GM19395 (cell line): ENCODE measurements around the gene MPV17L.
"Not testable (repeated sequence)": the region's sequence is repeated elsewhere in the genome, so short reads cannot be mapped to it uniquely, and the experiment has no call there.

Experiments
- ATAC-seq: cut with Tn5 transposase; IDR thresholded peaks from one replicate; pipeline ENCODE4 v1.9.1; 2021; ENCODE audit warnings: mild to moderate bottlenecking, moderate library complexity; ENCODE audit not compliant: unreplicated experiment

Gene MPV17L

GRCh38 chr16:15395631-15396508, at the start of gene MPV17L:
Gene MPV17L (plus strand): TSS chr16:15395754. CDS start chr16:15395898, 144 bp downstream.
- ATAC-seq: not testable (repeated sequence)

DNA sequence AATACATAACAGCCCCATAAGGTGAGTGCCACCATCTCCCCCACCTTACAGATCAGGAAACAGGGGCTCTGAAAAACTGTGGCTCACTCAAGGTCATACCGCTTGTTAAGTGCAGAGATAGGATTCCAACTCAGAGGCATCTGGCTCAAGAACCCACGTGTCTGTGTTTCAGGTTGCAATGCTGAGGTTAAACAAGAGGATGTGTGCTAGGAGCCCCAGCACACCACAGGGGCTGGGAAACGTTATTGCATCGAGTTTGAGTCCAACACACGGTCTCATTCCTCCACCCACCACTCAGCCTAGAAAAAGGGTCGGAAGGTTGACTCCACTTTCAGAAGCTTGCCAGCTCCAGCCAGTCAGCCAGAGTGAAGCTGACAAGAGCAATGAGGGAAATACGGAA, 46.8 kb upstream of the MPV17L start:
- not testable (repeated sequence) for ATAC-seq

DNA sequence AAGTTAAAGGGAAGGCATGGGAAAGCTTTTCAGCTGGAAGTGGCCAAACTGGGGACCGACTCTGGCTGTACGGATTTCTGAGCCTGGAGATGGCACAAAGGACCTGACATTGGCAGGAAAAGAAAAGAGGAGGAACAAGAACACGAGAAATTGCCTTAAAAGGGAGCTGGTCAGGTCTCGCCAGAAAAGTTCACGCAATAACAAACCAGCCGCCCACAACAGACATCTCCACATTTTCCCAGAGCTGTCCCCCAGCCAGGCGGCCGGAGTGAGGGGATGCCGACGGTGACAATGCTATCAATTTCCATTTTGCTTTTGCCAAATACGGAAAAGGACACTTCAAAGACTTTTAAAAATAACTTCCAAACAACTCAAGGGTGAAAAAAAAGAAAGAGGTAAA, 44.3 kb upstream of the MPV17L start:
- not testable (repeated sequence) for ATAC-seq

GRCh38 chr16:15351745-15352144, 43.8 kb upstream of the MPV17L start:
- not testable (repeated sequence) for ATAC-seq

- ATAC-seq: not testable (repeated sequence)
These were observed 42.7 kb upstream of the MPV17L start for GRCh38 chr16:15352852-15353251.

- not testable (repeated sequence) for ATAC-seq
These were observed 40.7 kb upstream of the MPV17L start for GRCh38 chr16:15354846-15355245.

GRCh38 chr16:15357495-15357894, 38.1 kb upstream of the MPV17L start:
- ATAC-seq: not testable (repeated sequence)

DNA sequence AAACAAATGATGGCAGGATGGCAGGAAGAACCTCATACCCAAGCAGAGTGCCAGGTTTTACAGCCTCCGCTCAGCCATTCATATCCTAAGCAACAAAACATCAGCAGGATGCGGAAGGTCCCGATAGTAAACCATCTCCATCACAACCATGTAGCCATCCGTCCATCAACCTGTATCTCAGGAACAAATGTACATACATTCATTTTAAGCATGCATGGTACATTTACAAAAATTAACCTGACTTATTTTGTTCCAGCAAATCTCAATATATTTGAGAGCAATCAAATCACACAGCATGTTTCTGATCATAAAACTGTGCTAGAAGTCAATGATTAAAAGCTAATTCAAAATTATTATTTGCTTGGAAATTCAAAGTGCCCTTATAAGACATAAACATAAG, 17.4 kb upstream of the MPV17L start, which contains the start of gene NPIPA5:
TSS of gene NPIPA5 (minus strand) at position 101 of the 400 bp plus-strand sequence. CDS start at position 101, 0 bp downstream.
- ATAC-seq: not testable (repeated sequence)

- not testable (repeated sequence) for ATAC-seq
These were observed 12.7 kb upstream of the MPV17L start for GRCh38 chr16:15382810-15383209.

- not testable (repeated sequence) for ATAC-seq
These were observed 7.5 kb upstream of the MPV17L start for GRCh38 chr16:15388060-15388459.

DNA sequence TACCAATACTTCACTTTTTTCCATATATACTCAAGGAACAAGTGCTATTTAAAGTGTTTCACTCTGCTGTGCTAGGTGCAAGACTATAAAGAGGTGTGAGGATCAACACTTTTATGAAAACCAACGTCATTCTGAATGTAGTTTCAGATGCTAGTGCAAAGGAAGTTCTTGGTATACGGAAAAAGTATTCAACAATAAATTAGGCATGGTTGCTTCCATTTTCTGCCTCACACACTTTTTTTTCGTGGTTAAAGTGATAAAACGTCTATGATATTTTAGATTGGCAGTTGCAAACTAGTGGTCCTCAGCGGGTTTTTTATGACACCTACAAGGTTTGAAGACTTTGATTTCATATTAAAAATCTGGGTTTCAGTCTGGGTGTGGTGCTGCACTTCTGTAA, 5.6 kb upstream of the MPV17L start:
- ATAC-seq: not testable (repeated sequence)

GRCh38 chr16:15393025-15393424, 2.5 kb upstream of the MPV17L start:
- ATAC-seq: not testable (repeated sequence)

DNA sequence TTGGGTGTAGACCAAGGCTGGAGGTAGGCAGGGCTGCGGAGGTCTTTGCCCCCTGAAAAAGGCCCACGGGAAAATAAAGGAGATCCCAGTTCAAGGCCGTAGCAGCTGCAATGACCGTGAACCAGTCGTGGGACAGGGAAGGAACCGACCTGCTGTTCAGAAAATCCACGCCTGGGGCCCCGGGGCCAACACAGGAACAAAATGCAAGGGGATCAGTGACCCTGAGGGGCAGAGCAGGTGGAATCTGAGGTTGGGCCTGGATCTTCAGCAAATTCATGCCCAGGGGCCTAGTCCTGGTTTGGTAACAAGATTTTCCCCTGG, 915 bp downstream of the MPV17L start:
- not testable (repeated sequence) for ATAC-seq

DNA sequence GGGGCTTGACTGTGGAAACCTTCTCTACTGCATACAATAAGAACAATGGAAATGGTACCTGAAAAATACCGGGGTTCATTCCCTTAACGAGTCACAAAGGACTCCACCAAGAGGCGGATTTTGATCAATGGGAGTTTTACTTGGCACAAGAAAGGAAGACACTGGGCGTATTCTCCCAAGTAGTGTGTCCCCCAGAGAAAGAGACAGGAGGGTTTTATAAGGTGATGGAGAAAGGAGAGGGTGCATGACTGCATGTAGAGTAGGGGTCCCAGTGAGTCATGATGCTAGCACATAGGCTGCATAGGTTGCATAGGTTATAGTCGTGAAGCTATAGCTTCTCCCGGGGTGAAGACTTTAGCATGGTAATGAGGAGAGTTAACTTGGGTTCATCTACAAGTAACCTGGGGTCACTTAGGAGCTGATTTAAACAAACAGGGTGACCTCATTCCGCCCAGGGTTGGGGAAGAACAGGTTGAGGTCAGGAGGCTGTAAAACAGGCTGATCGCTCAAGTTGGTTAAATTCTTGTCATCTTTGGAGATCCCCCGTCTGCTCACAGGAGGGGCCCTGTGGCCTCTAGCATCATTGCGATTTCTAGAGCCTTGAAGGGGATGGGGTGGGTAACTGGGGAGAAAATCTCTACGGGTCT, 1.5 kb downstream of the MPV17L start:
- no peak for ATAC-seq

GRCh38 chr16:15398618-15399316, 3.2 kb downstream of the MPV17L start:
- ATAC-seq: no peak

GRCh38 chr16:15399317-15399716, 3.8 kb downstream of the MPV17L start:
- ATAC-seq: no peak

DNA sequence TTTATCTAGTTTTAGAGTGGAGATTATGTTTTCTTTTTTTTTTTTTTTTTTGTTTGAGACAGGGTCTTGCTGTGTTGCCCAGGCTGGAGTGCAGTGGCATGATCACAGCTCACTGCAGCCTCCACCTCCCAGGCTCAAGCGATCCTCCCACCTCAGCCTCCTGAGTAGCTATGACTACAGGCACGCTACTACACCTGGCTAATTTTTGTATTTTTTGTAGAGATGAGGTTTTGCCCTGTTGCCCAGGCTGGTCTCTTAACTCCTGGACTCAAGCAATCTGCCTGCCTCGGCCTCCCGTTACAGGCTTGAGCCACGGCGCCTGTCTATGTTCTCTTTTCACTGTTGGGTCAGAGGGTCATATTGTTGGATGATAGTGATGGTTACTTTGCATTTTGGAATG, 4.8 kb downstream of the MPV17L start:
- ATAC-seq: not testable (repeated sequence)

DNA sequence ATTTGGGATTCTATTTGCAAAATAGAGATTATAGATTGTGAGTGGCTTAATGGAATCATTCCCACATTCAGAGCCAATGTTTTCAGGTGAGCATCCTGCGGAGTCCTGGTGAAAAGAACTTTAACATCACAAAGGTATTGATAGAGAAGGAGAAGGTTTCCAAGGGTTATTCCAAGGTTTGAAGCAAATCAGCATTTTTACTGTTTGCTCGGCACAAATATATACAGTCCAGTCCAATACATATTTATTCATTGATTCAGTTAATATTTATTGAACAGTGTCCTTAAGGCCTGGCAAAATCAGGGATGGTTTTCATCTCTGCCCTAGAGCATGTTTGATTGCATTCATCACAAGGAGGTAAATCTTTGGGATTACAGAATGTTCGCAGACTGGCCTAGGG, 6.4 kb downstream of the MPV17L start:
- no peak for ATAC-seq

DNA sequence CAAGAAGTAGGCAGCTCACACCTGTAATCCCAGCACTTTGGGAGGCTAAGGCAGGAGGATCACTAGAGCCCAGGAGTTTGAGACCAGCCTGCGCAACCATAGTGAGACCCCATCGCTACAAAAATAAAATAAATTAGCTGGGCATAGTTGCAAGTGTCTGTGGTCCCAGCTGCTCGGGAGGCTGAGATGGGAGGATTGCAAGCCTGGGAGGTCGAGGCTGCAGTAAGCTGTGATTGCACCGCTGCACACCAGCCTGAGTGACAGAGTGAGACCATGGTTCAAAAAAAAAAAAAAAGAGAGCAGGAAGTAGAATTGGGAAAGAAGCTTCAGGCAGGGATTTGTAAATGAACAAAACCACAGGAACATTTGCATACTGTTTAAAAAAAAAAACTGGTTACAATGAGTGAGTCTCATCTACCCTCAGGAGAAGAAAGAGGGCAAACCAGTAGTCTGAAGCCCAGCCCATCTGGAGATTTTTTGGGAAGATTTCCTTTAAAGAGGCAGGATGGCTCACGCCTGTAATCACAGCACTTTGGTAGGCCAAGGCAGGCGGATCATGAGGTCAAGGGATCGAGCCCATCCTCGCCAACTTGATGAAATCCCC, 7.9 kb downstream of the MPV17L start:
- ATAC-seq: no peak

- ATAC-seq: not testable (repeated sequence)
These were observed 8.5 kb downstream of the MPV17L start for GRCh38 chr16:15404091-15404490.

DNA sequence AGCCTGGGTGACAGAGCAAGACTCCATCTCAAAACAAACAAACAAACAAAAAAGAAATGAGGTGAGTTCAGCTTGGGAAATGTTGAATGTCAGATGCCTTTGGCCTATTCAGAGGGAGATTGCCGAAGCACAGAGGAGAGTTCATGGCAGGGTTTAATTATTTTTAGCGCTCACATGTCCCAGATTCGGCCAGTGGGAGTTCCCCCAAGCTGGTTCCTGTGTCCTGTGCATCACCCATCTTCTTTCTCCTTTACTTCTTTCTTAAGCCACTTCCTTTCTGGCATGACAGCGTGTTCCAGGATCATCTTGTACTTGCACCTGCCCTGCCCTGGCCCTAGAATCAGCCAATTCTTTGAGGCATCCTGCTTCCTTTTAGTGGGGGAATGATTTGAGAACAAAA, 9.2 kb downstream of the MPV17L start:
- no peak for ATAC-seq
